ENCODE data around the gene MOSPD2.

Gene MOSPD2

DNA sequence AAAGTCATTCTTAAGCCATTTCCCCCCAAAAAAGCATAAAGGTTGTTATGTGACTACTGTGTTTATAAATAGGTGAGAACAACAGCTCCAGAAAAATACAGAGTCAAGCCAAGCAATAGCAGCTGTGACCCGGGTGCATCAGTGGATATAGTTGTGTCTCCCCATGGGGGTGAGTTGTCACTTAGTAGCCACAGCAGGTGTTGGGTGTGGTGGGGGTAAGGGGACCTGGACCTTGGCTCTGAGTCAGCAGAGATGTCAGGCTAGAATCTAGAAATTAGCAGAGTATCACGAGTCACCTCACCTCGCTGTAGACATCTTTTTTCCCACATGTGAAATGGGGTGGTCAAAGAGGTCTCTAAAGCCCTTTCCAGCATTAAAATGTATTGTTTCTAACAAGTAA lies 42.4 kb downstream of the MOSPD2 start:
- DNase-seq (ENCODE audit: low spot score) = no peak

DNA sequence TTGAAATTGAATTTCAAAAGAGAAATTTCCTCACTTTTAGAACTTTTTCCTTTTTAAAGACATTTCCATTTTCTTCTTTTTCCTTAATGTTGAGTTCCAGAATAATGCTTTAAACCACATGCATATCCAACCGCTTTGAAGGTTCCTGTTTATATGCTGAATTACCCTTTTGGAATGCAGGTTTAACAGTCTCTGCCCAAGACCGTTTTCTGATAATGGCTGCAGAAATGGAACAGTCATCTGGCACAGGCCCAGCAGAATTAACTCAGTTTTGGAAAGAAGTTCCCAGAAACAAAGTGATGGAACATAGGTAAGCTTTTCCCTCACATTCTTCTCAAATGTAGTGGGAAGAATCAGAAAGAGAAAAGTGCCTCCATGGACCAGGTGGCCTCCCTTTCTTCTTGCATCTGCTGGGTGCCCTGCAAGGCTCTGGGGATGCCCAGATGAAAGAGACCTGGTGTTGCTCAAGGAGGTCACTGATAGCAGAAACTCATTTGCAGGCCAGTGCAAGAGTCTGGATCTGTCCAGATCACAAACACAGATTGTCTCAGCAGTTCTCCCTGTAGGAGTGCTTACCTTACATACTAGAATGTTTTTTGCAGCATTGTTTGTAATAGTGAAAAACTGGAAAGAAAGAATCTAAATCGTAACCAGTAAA lies 42.9 kb downstream of the MOSPD2 start:
- peak; percentile 11 for DNase-seq (ENCODE audit: low spot score)

DNA sequence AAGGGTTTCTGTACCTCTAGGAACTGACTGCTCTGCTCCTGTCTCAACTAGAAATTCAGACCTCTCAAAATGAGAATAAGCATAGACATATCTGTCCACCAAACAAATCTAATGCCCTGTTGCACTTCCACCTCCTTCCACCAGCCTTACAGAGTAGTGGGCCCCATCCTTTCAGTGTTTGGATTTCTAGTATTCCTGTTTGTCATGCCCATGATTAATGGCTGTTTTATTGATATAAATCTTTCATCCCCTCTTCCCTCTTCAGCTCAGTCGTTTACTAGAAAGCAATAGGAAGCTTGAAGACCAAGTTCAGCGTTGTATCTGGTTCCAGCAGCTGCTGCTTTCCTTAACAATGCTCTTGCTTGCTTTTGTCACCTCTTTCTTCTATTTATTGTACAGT lies 46.2 kb downstream of the MOSPD2 start:
- no peak for DNase-seq (ENCODE audit: low spot score)

DNA sequence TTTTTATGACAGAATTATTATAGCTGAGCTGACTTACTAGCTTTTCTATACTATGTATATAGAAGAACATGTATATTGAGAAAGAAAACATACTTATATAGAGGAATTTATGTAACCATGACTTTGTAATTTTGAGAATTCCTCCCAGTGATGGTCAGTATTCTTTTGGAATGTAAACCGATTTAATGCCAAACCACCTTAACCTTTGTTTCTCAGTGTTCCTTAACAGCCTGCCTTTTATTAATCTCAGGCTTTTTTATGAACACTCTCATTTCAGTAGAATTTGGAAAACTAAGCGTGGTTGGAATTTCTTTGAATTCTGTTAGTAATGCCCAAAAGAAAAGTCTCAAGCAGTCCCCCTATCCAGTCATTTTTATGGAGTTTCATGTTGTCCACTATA lies 47.0 kb downstream of the MOSPD2 start:
- peak; percentile 34 for DNase-seq (ENCODE audit: low spot score)

DNA sequence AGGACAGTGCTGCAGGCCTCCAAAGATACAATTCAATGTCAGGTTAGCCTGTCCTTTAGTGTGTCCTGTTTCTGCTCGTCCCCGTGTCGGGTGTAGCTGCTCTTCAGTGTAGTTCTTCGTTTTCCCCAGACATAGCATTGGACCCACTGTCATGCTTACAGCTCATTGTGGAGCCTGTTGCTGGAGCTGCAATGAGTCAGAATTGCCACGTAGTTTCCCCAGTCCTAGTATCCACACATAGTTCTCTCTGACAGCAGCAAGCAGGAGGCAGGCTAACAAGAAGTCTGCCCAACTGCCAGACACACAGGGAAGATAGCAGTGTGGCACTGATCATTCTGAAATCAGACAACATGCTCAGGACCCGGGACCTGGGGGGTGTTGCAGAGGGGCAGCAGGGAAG lies 49.2 kb downstream of the MOSPD2 start:
- peak; percentile 79 for DNase-seq (ENCODE audit: low spot score)

DNA sequence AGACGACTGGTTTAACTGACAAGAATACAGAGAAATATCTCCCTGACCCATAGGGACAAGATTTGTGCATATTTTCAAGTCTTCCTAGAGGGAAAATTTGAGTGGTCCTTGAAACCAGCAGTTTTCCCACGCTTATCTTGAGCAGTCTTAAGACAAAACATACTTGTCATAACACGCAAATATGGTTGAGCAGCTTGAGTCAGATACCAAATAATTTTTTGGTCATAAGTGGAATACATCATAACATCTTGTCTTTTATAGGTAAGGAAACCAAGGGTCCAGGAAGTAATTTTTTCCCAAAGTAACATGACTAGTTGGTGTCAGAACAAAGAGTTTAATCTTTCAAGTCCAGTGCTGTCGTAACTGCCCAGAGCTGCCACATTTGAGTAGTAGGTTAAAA lies 50.5 kb downstream of the MOSPD2 start:
- DNase-seq (ENCODE audit: low spot score) = no peak

DNA sequence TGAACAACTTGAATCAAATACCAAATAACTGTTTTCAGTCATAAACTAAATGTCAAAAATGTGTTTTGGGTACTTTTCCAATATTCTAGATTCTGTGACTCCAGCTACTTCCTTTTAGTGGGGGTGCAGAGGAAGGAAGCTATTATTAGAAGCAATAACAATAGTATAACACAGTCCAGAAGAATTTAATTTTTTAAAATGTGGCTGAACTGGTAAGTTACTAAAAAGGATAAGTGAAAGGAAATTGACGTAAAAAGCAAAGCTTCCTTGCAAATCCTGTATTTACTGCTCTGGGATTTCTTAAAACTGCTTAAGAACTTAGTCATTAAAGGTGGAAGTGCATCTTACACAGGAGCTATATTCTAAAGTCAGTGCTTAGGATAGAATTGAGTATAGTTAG lies 53.2 kb downstream of the MOSPD2 start:
- no peak for DNase-seq (ENCODE audit: low spot score)

DNA sequence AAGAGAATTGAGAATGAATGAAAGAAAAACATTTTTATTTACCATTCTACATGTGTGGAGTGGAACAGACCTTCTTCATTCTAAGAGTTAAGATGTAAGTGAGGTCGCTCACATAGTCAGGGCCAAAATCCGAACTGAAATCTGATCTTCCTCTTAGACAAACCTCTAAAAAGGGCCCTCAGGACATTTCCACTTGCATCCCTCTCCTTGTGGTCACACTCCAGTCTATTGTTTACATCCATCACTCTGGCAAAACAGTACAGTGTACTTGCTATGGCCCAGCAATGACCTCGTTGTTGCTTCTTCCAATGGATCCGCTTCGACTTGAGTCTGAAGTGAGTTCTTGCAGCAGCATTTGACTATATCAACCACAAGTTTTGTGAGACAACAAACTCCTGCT lies 54.2 kb downstream of the MOSPD2 start:
- DNase-seq (ENCODE audit: low spot score) = peak; percentile 5

DNA sequence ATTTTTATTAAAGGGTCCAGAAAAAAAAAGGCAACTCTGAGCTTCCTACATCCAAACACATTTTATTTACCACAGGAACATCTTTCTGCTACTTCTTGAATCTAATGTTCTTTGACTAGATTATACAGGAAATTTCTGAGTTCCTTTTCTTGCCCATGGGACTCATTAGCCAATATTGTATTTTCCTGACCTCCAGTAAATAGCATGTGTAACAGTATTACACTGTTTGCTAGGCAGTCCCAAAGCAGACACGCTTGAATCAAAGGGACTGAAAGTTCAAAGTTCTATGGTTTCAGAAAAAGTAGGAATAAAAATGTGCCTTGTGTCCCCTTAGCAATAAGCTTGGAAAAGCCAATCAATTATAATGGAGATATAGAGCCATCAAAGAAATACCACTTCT lies 57.4 kb downstream of the MOSPD2 start:
- DNase-seq (ENCODE audit: low spot score) = no peak

DNA sequence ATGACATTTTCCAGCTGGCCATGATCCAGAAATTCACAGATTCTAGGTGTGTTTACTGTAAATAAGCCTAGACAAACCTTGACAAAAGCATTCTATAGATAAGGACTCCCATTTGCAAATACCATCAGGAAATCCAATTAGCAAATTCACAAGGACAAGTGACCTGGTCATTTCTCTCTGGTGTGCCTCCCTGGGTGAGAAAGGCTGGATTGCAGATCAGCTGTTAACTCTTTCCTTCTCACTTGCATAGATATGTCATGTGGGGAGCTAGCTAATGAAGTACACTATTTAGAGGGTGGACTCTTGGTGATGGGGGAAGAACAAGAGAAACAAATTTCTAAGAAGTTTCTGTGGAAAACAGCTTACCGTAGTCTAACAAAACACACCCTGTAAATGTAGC lies 58.9 kb downstream of the MOSPD2 start:
- DNase-seq (ENCODE audit: low spot score) = no peak

DNA sequence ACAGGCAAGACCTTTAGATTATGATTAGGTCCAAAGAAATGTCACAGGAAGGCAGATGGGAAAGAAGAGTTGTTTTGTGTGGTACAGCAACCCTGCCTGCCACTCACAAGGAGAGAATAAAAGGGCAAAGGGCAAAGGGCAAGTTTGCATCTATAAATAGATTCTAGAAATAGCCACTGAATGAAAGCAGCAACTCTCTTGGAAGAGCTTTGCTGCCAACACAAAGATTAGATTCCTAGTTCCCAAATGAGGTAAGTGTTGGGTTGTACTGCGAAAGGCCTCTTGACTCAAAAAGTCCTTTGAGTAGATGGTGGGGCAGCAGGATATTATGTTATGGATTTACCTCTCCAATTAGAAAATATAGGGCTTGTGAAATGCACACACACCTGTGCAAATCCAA lies 61.2 kb downstream of the MOSPD2 start:
- DNase-seq (ENCODE audit: low spot score) = no peak

DNA sequence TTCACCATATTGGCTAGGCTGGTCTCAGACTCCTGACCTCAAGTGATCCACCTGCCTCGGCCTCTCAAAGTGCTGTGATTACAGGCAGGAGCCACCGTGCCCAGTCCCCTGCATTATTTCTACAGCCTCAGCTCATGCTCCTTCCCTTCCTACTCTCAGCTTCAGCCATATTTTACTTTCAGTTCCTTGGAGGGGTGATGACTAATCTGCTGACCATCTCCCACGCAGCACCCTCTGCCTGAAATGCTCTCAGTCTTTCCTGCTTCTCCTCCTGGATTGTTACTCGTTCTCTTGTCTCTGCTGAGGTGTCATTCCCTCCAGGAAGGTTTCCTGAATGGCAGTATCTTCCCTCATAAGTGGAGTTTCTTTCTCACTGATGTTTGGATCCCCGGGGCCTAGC lies 63.3 kb downstream of the MOSPD2 start:
- peak; percentile 63 for DNase-seq (ENCODE audit: low spot score)

DNA sequence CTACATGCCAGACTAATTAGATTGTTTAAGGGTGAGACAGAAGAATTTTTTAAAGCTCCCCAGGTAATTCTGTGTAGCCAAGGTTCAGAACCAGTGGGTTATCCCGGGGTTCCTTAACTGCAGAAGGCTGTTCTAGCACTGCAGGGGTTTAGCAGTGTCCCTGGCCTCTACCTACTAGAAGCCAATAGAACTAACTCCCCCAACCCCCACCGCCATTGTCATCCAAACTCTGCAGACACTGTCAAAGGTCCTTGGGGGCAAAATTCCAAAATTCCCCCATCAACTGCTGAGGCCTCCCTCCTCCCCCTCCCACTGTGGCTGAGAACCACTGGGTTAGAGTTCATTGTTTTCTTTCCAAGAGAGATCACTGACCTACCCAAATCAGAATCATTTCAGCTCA lies 66.4 kb downstream of the MOSPD2 start:
- DNase-seq (ENCODE audit: low spot score) = no peak

DNA sequence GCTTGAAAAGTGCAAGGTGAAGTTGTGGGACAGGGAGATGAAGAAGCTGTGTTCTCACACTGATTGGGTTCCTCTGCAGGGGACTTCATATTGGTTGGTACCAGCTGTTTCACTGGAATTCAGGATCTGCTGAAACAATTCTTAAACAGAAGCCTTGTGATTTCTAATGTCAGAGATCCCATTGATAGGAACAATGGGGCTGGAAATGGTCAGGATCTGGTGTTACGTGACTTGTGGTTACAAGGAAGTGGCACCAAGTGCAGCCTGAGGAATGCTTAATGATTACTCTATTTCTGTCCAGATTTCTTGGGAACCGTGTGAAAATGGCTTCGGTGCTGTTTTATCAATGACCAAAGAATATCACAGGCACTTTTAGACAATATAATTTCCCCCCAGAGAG lies 68.1 kb downstream of the MOSPD2 start:
- no peak for DNase-seq (ENCODE audit: low spot score)

DNA sequence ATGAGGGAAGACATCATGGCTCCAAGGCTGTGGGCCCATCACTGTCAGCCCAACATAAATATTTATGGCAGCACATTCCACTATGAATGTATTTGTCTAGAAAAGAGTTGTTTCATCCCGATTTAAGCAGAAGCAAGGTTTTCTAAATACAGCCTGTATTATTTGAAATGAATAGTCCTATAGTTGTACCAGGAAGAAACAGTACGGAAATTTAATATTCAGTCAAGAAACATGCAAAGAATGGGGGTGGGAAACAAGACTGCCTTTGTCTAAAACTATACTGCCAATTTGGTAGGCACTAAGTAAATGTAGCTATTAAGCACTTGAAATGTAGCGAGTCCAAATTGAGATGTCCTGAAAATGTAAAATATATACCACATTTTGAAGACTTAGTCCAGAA lies 69.1 kb downstream of the MOSPD2 start:
- DNase-seq (ENCODE audit: low spot score) = no peak

DNA sequence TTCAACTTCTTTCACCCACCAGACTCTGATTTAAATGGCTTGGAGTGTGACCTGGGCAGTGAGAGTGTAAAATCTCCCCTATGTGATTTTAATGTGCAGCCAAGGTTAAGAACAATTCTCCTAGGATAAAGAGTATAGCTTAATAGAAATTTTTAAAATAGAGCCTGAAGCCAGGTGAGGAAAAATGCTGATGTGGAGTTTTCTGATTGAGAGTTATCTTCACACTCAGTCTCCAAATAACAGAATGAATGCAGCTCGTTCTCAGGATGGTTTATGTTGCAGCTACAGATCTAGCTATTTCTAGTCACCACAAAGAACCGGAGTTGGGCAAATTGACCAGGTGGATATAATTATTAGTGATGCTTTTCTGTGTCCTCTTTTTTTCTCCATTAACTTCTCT lies 70.7 kb downstream of the MOSPD2 start:
- no peak for DNase-seq (ENCODE audit: low spot score)

DNA sequence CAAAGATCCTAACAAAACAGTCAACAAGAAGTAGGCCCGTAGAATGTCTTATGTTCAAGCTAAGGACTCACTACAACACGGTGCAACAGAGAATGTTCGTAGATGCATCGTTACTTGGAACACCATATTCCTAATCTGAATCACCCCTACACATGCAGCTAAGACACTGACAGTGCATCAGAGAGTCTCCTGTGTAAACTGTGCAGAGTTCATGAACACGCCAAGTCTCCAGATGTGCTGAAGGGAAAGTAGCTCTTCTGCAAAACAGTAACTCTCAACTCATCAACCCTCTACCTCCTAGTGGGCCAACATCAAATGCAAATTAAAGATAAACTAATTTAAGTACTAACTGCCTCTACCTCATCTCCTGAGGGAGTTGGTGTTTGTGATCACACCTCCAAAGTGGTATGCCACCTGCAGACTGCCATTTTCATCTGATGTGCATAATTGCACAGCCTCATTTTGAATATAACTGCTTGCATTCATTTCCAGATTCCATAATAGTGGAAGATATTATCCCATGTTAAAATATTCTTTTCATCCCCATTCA lies 73.5 kb downstream of the MOSPD2 start:
- no peak for DNase-seq (ENCODE audit: low spot score)

DNA sequence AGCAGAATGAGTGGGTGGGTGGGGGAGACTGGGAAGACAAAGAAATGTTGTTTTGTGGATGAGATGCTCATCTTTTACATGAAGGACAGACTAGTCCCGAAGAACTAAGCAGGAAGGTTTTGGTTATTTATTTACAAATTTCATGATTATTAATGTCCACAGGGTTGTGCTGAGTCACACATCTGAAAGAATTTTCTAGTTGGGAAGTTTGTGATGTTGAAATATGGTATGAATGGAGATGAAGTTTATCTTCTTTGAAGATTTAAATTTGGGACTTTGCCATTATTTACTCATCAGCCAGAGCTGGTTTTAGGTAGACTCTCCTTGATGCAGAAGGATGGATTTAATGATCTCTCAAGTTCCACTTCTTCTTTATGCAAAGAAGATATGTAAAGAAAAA lies 75.5 kb downstream of the MOSPD2 start:
- DNase-seq (ENCODE audit: low spot score) = no peak

DNA sequence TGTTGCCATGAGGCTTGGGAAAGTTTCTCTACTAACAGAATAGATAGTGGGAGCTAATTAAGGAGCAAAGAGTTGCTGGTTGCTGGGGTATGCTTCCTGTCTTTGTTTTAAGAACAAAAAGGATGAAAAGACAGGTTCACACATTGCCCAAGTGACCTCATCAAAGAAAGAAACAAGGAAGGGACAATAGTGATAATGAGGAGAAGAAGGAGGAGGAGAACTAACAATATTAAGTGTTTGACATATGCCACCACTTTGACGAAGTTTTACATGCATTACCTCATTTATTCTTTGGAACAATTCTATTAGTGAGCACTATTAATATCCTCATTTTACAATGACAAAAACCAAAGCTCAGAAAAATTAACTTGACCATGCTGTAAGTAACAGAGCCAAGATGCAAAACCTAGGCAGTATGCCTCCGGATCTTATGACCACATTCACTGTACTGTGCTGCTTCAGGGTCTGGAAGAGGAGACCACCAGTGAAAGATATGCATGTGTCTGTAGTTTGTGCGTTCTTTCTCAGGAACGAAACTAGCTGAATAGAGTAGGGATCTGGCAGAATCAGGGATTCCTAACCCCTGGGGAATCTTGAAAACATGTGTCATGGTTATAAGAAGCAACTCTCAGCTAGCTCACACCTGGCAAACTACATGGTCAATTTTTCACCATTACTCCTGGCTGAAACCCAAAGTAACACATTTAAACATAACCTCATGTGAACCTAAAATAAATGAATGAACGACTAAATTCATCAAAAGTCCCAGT lies 83.8 kb downstream of the MOSPD2 start:
- peak; percentile 8 for DNase-seq (ENCODE audit: low spot score)

DNA sequence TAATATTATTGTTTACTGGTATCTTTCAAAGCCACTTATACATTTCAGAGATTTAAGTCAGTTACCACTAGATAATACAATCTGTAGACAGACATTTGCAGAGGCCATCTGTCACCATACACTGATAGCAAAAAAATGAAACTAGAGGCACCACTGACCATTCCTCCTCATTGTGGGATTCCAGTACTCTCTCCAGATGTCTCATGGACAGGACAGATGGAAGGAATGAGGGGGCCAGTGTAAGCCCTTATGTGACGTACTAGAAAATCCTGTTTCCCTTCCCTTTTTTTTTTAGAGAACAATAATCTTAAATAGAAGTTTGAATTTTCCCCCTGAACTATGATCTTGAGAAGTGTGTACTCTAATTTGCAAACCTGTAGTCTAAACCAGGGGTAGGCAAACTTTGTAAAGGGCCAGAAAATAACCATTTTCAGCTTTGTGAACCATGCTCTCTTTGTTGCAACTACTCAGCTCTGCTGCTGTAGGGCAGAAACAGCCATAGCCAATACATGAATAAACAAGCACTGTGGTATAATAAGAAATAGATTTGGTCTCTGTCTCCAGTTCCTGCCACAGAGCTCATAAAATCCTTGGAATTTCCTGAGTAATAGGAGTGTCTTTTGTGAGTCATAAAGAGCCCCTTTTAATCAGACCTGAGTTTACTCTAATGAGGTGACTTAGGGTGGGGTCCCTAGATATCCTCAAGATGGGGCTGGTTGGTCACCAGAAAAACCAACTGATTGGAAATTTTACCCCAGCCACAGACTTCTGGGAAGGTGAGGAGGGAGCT lies 90.4 kb downstream of the MOSPD2 start:
- DNase-seq (ENCODE audit: low spot score) = peak; percentile 20

DNA sequence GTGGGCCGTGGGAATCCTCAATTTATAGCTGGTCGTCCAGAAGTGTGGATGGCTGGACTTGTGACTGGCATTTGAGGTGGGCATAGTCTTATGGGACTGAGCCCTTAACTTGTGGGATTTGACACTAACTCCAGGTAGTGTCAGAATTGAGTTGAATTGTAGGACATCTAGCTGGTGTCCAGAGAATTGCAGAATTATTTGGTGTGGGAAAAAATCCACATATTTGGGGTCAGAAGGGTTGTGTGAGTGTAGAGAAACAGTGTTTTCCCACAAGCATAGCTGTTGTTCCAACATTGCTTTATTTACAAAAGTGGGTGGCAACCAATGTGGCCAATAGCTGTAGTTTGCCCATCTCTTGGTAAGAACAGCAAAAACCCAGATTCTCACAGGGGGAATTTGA lies 91.3 kb downstream of the MOSPD2 start:
- peak; percentile 9 for DNase-seq (ENCODE audit: low spot score)
